Panc1 (cell line): ENCODE results near the gene GBA3. TPM values are rescaled to one million over a fixed set of nuclear protein-coding genes. Genes with fewer than 3 reads are reported as not detected.

ENCODE experiments used
- ATAC-seq: fragments of 200-7000 bp; cut with Tn5 transposase; 2 replicates; pipeline ENCODE4 v1.9.1; 2020; ENCODE audit warnings: mild to moderate bottlenecking, moderate library complexity
- BruUV-seq: library from RNA; stranded (reverse); fragments of 400-500 nt; replicated peaks from 2 replicates; lab custom pipeline; 2021; lab: Mats Ljungman, UMichigan
- CTCF ChIA-PET: fragments of 300-600 bp; sonication (Branson Sonifier 250); formaldehyde crosslinking; loops from one replicate; lab custom pipeline; 2022; ENCODE audit warnings: antibody characterized with exemption; lab: Charles Lee
- POLR2A ChIA-PET: fragments of 300-600 bp; sonication (Branson Sonifier 250); formaldehyde crosslinking; loops from one replicate; lab custom pipeline; 2022; ENCODE audit warnings: antibody characterized with exemption; lab: Charles Lee
- DNase-seq: peaks from one replicate; pipeline ENCODE4 v3.0.0-alpha.2; 2010; ENCODE audit warnings: low read depth, low spot score
- H3K27ac ChIP-seq: 2 replicates; pipeline ENCODE4 v1.5.1; 2011; ENCODE audit warnings: mild to moderate bottlenecking, low read length, inconsistent platforms
- H3K27me3 ChIP-seq: fragments of 200-500 bp; sonication (Bioruptor generic); 2 replicates; pipeline ENCODE4 v1.6.0; 2014; ENCODE audit warnings: low read length, inconsistent platforms; ENCODE audit not compliant: control insufficient read depth, insufficient read depth
- H3K36me3 ChIP-seq: fragments of 200-500 bp; sonication (Bioruptor generic); 2 replicates; pipeline ENCODE4 v1.5.1; 2014; ENCODE audit warnings: inconsistent platforms, mild to moderate bottlenecking, low read length, moderate library complexity; ENCODE audit not compliant: control insufficient read depth, insufficient read depth
- H3K4me1 ChIP-seq: 2 replicates; pipeline ENCODE4 v1.5.1; 2011; ENCODE audit warnings: inconsistent platforms, mild to moderate bottlenecking, low read length, moderate library complexity; ENCODE audit not compliant: control insufficient read depth, insufficient read depth
- H3K4me3 ChIP-seq, 2 experiments: 2 replicates each; pipeline ENCODE4 v1.5.1; 2011 to 2012; ENCODE audit warnings: low read depth in 2 of 2, low read length in 2 of 2, mild to moderate bottlenecking in 2 of 2, inconsistent platforms in 1 of 2, moderate library complexity in 1 of 2
- H3K9me3 ChIP-seq: fragments of 200-500 bp; sonication (Bioruptor generic); 2 replicates; pipeline ENCODE4 v1.5.1; 2014; ENCODE audit warnings: low read depth, mild to moderate bottlenecking, inconsistent platforms, low read length, moderate library complexity; ENCODE audit not compliant: control insufficient read depth, insufficient read depth
- CTCF ChIP-seq: fragments of 450-650 bp; IDR thresholded peaks from 2 replicates; pipeline ENCODE4 v1.5.1; 2017; ENCODE audit warnings: mild to moderate bottlenecking
- POLR2AphosphoS5 ChIP-seq: IDR thresholded peaks from 2 replicates; pipeline ENCODE4 v1.6.1; 2012; ENCODE audit warnings: mild to moderate bottlenecking, low read depth, low read length, moderate library complexity
- REST ChIP-seq, 2 experiments: IDR thresholded peaks; 2 replicates each; pipeline ENCODE4 v1.6.1; 2011 to 2012; ENCODE audit warnings: low read depth in 2 of 2, control low read depth in 1 of 2, low read length in 1 of 2, mild to moderate bottlenecking in 1 of 2, moderate library complexity in 1 of 2; ENCODE audit not compliant: insufficient read depth in 1 of 2
- SIN3A ChIP-seq: IDR thresholded peaks from 2 replicates; pipeline ENCODE4 v1.6.1; 2012; ENCODE audit warnings: low read depth, mild to moderate bottlenecking, low read length, moderate library complexity, borderline replicate concordance; ENCODE audit not compliant: insufficient read depth
- TCF7L2 ChIP-seq: IDR thresholded peaks from 2 replicates; pipeline ENCODE4 v1.6.1; 2011; ENCODE audit warnings: mild to moderate bottlenecking, low read depth, low read length, inconsistent platforms
- in situ Hi-C: cut with HindIII; loops from 2 replicates; pipeline ENCODE4 v1.10.0; 2016; ENCODE audit warnings: low sequenced_read_pairs, low pct_unique_long_range_greater_than_20kb
- intact Hi-C: fragments of 100-400 bp; cut with micrococcal nuclease; formaldehyde crosslinking; loops from one replicate; pipeline ENCODE4 v1.10.0; 2022; ENCODE audit not compliant: unreplicated experiment
- total RNA-seq: library from RNA; stranded (reverse); gene quantifications from one replicate; pipeline ENCODE4 v1.2.1, GENCODE V29; 2021; ENCODE audit not compliant: unreplicated experiment

The GBA3 gene
- total RNA-seq, 1 experiment from 2014 or later, result not detected

- ATAC-seq, result no peak
- no peak overlapping the region for H3K4me3 ChIP-seq
- no peaks in the 10 kb centered on the region for H3K4me1 ChIP-seq
- CTCF ChIA-PET, result no interaction called here
- no peaks in the 10 kb centered on the region for H3K9me3 ChIP-seq
- in situ Hi-C loops, result no loop called here
- TF ChIP-seq REST (IDR thresholded peaks at IDR 0.05; ENCODE audit: insufficient read depth in 1 of 2, low read depth in 2 of 2, low read length in 1 of 2), result no peak
- TF ChIP-seq POLR2AphosphoS5, result no peak
- no peak for TF ChIP-seq SIN3A
- TF ChIP-seq CTCF, result no peak
- TF ChIP-seq TCF7L2, result no peak
- intact Hi-C loops, result no loop called here
- H3K36me3 ChIP-seq, result no peaks in the 10 kb centered on the region
- no peak for DNase-seq
- no TSS peak for BruUV-seq
- H3K27me3 ChIP-seq, result no peaks in the 10 kb centered on the region
- POLR2A ChIA-PET, result no interaction called here
- no peak overlapping the region for H3K27ac ChIP-seq
Observed at GRCh38 chr4:22670956-22671355, 21.8 kb upstream of the GBA3 start.

GRCh38 chr4:22672519-22672918 is 20.2 kb upstream of the GBA3 start:
- POLR2A ChIA-PET, result no interaction called here
- no peaks in the 10 kb centered on the region for H3K27me3 ChIP-seq
- CTCF ChIA-PET, result no interaction called here
- TF ChIP-seq SIN3A, result no peak
- no peak for TF ChIP-seq TCF7L2
- TF ChIP-seq POLR2AphosphoS5, result no peak
- no peak for TF ChIP-seq CTCF
- TF ChIP-seq REST (IDR thresholded peaks at IDR 0.05; ENCODE audit: insufficient read depth in 1 of 2, low read depth in 2 of 2, low read length in 1 of 2), result no peak
- no peaks in the 10 kb centered on the region for H3K36me3 ChIP-seq
- no TSS peak for BruUV-seq
- no peak overlapping the region for H3K4me3 ChIP-seq
- DNase-seq (no peak), ATAC-seq (no peak)
- in situ Hi-C loops, result no loop called here
- no peak overlapping the region for H3K27ac ChIP-seq
- intact Hi-C loops, result no loop called here
- H3K4me1 ChIP-seq, result no peaks in the 10 kb centered on the region
- H3K9me3 ChIP-seq, result no peaks in the 10 kb centered on the region
